ENCODE data around the gene MAPKAP1.
"Not testable (repeated sequence)": the region's sequence is repeated elsewhere in the genome, so short reads cannot be mapped to it uniquely, and the experiment has no call there.

Gene MAPKAP1

DNA sequence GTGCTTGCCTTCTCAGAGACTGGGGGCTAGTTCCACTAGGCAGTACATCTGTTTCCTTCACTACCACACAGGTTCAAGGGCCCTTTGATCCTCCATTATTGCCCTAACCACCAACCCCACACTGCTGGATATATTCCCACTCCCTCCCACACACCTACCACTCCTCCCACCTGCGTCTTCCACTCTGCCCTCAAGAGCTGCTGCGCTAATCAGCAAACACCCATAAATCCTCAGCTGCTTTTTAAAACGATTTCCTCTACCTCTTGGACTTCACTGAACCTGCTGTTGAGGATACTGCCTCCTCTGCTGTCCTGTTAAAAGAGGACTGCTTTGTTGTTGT lies 120.9 kb downstream of the MAPKAP1 start:
- Histone ChIP-seq H3K27me3 (no peaks in the 10 kb centered on the region), H3K4me3 (ENCODE audit: low read depth in 1 of 2, low read length in 1 of 2) (no peak overlapping the region), H3K27ac (no peak overlapping the region), H3K36me3 (peaks cover 15% of the 10 kb centered on the region), H3K9me3 (no peaks in the 10 kb centered on the region), H3K4me1 (ENCODE audit: control insufficient read depth in 1 of 2, insufficient read depth in 1 of 2, low read depth in 1 of 2, low read length in 1 of 2) (peaks cover 4 to 19% of the 10 kb centered on the region in 2 experiments)
- TF ChIP-seq, protein P1, sequence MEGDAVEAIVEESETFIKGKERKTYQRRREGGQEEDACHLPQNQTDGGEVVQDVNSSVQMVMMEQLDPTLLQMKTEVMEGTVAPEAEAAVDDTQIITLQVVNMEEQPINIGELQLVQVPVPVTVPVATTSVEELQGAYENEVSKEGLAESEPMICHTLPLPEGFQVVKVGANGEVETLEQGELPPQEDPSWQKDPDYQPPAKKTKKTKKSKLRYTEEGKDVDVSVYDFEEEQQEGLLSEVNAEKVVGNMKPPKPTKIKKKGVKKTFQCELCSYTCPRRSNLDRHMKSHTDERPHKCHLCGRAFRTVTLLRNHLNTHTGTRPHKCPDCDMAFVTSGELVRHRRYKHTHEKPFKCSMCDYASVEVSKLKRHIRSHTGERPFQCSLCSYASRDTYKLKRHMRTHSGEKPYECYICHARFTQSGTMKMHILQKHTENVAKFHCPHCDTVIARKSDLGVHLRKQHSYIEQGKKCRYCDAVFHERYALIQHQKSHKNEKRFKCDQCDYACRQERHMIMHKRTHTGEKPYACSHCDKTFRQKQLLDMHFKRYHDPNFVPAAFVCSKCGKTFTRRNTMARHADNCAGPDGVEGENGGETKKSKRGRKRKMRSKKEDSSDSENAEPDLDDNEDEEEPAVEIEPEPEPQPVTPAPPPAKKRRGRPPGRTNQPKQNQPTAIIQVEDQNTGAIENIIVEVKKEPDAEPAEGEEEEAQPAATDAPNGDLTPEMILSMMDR (IDR thresholded peaks at IDR 0.05) = no peak

GRCh38 chr9:125585503-125586171 lies 121.4 kb downstream of the MAPKAP1 start:
- Histone ChIP-seq H3K4me1 (ENCODE audit: control insufficient read depth in 1 of 2, insufficient read depth in 1 of 2, low read depth in 1 of 2, low read length in 1 of 2) (peaks cover 4 to 19% of the 10 kb centered on the region in 2 experiments), H3K9me3 (no peaks in the 10 kb centered on the region), H3K27me3 (no peaks in the 10 kb centered on the region), H3K36me3 (peaks cover 15% of the 10 kb centered on the region), H3K27ac (no peak overlapping the region), H3K4me3 (ENCODE audit: low read depth in 1 of 2, low read length in 1 of 2) (no peak overlapping the region)
- TF ChIP-seq, protein P1 (IDR thresholded peaks at IDR 0.05) = no peak

- Histone ChIP-seq H3K27me3 (no peaks in the 10 kb centered on the region), H3K27ac (no peak overlapping the region), H3K9me3 (no peaks in the 10 kb centered on the region), H3K36me3 (peaks cover 15% of the 10 kb centered on the region), H3K4me3 (ENCODE audit: low read depth in 1 of 2, low read length in 1 of 2) (no peak overlapping the region), H3K4me1 (ENCODE audit: control insufficient read depth in 1 of 2, insufficient read depth in 1 of 2, low read depth in 1 of 2, low read length in 1 of 2) (no peaks in the 10 kb centered on the region)
- TF ChIP-seq, protein P1 (IDR thresholded peaks at IDR 0.05) = no peak
These were observed 126.2 kb downstream of the MAPKAP1 start for GRCh38 chr9:125580701-125581286.

- Histone ChIP-seq H3K27ac (no peak overlapping the region), H3K4me1 (ENCODE audit: control insufficient read depth in 1 of 2, insufficient read depth in 1 of 2, low read depth in 1 of 2, low read length in 1 of 2) (no peaks in the 10 kb centered on the region), H3K27me3 (no peaks in the 10 kb centered on the region), H3K9me3 (no peaks in the 10 kb centered on the region), H3K36me3 (peaks cover 3% of the 10 kb centered on the region), H3K4me3 (ENCODE audit: low read depth in 1 of 2, low read length in 1 of 2) (no peak overlapping the region)
- TF ChIP-seq, protein P1 (IDR thresholded peaks at IDR 0.05) = no peak
These were observed 127.7 kb downstream of the MAPKAP1 start for GRCh38 chr9:125579030-125579932.

DNA sequence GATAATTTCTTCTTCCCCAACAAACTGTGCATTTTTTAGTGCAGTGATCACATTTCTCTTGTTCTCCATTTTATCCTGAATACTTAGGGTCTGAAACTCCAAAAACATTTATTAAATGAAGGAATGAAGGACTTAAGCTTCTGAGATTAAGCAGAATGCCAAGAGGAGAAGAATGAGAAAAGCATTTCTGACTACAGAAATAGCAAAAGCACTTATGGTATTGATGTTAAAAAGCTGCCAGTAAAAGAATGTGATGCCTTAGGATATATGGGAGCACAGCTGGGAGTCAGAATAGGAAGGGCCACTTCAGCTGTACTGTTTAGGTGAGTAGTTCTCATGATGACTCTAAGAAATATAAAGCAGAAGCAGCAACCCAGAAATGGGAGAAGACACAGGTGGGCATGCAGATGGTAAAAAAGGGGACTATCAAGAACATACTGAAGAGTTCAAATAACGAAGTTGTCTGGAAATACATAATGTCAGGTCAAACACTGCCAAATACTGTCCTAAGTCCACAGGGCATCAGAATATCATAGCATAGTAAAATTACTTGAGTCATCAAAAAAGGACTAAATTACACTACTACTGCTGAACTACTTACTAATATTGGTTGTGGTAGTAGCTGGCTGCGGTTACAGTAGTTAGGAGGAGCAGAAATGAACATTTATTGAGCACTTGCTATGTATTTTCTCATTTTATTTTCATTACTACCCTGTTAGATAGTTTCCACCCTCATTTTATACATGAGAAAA lies 132.7 kb downstream of the MAPKAP1 start:
- TF ChIP-seq, protein P1 (IDR thresholded peaks at IDR 0.05) = no peak
- Histone ChIP-seq H3K4me1 (ENCODE audit: control insufficient read depth in 1 of 2, insufficient read depth in 1 of 2, low read depth in 1 of 2, low read length in 1 of 2) (no peaks in the 10 kb centered on the region), H3K9me3 (peaks cover 10% of the 10 kb centered on the region), H3K27ac (no peak overlapping the region), H3K36me3 (no peaks in the 10 kb centered on the region), H3K4me3 (ENCODE audit: low read depth in 1 of 2, low read length in 1 of 2) (no peak overlapping the region), H3K27me3 (no peaks in the 10 kb centered on the region)

DNA sequence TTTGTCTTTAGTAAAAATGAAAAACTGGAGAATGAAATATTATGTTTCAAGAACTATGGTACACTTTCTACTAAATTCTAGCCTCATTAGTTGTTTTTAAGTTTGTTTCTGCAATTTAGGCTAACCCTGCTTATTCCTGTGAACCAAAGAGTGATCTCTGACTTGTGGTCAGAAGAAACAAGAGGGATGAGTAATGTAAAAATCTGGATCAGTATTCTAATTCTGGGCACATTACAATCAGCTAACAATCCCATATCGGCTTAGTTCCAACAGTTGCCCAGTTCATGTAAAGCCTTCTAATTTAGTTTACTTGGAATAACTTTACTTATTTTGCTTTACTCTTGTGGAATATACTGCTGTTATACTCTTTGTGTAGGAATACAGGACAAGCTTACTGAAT lies 134.5 kb downstream of the MAPKAP1 start:
- not testable (repeated sequence) for H3K9me3 ChIP-seq; H3K27me3 ChIP-seq; H3K36me3 ChIP-seq; H3K4me1 ChIP-seq (ENCODE audit: control insufficient read depth in 1 of 2, insufficient read depth in 1 of 2, low read depth in 1 of 2, low read length in 1 of 2); H3K4me3 ChIP-seq (ENCODE audit: low read depth in 1 of 2, low read length in 1 of 2); H3K27ac ChIP-seq

DNA sequence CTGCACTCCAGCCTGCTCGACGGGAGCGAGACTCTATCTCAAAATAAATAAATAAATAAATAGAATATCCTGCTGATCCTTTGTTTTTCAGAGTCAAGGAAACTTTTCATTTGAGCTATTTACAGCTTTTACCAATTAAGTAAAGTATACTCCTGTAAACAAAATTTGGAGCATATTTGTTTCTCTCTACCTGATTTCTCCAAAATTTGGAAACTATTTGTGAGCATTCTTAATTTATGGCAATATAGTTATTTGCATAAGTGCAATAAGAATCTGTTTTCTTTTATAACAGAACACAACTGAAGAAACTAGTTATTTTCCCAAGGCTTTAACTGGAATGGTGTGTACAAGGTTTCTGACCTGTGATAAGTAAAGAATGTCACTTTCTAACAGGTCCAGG lies 135.2 kb downstream of the MAPKAP1 start:
- H3K27me3 ChIP-seq; H3K9me3 ChIP-seq; H3K27ac ChIP-seq; H3K4me3 ChIP-seq (ENCODE audit: low read depth in 1 of 2, low read length in 1 of 2); H3K4me1 ChIP-seq (ENCODE audit: control insufficient read depth in 1 of 2, insufficient read depth in 1 of 2, low read depth in 1 of 2, low read length in 1 of 2); H3K36me3 ChIP-seq: not testable (repeated sequence)
